Measurements from ENCODE around the gene BRPF3.

BRPF3 gene

DNA sequence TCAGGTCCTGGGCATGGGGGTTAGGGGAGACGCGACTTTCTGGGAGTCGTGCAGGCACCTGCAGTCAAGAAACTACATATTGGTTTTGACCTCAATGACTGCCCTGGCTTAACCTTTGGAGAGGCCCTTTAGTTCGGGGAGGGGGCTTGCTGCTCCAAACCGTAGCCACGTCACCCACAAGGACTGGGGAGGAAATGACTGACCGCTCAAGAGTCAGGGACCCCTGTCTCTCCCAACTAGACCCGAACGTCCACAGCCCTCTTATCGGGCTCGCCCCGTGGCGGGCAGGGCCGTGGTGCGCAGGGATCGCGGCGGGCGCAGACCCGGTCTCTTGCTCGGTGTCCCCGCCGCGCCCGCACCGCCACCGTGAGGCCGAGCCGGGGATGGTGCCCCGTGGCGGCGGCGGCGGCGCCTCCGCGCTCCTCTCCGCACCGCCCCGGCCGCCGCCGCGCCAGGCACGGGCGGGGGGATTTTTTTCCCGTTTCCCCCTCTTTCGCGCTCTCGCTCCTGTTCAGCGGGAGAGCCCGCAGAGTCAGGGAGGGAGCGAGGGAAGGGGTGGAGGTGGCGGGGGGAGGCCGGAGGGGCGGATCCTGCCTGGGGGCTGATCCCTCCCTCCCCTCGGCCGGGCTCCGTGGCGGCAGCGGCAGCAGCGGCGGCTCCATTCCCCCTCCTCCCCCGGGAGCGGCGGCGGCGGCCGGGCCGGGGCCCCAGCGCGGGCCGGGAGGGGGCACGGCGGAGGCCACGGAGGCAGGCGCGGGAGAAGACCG is at the start of gene BRPF3:
TSS of gene BRPF3 (plus strand) at position 632 of the 767 bp plus-strand sequence. CDS start 3,579 bp downstream, outside the sequence.
- Histone ChIP-seq H3K9me3 (ENCODE audit: control insufficient read depth, insufficient read depth, low read depth, low read length) (no peaks in the 10 kb centered on the region), H3K27ac (ENCODE audit: extremely low read depth, low read depth, low read length) (peak within 1 kb of the TSS; percentile 88), H3K4me3 (ENCODE audit: low read depth, low read length) (peak within 1 kb of the TSS; percentile 80), H3K4me1 (ENCODE audit: control insufficient read depth, insufficient read depth, low read length) (peaks cover 11% of the 10 kb centered on the region), H3K36me3 (ENCODE audit: control insufficient read depth in 2 of 2, insufficient read depth in 1 of 2, low read length in 2 of 2) (peaks cover 5 to 28% of the 10 kb centered on the region in 2 experiments; a peak in 1 of 3 replicates)
- ChIA-PET POLR2A (interaction anchor here (0.7 to 1.6 kb wide), 5 partner anchors 106 to 316 kb away, joined by 3 to 5 read pairs (median 3); partner anchors contain the start of gene MAPK14), CTCF (interaction anchor here (1.0 to 1.8 kb wide), 2 partner anchors 8 to 169 kb away, joined by 3 to 14 read pairs; partner anchors contain the start of gene MAPK14)
- TF ChIP-seq ZSCAN30 (tag by site-specific recombination; IDR thresholded peaks at IDR 0.05) (no peak), HOXC10 (CRISPR knock-in tag; IDR thresholded peaks at IDR 0.05) (no peak), OVOL3 (tag by site-specific recombination; IDR thresholded peaks at IDR 0.05) (no peak), ZNF549 (tag by site-specific recombination; IDR thresholded peaks at IDR 0.05) (no peak), ZNF830 (tag by site-specific recombination; IDR thresholded peaks at IDR 0.05; ENCODE audit: low read depth) (no peak), BCL11B (tag by site-specific recombination; IDR thresholded peaks at IDR 0.05; ENCODE audit: low read depth) (peak; percentile 60; the same call in 1 of the 2 replicates), ZNF561 (tag by site-specific recombination; IDR thresholded peaks at IDR 0.05; ENCODE audit: borderline replicate concordance) (peak; percentile 67; the same call in 1 of the 2 replicates), SCRT1 (tag by site-specific recombination; IDR thresholded peaks at IDR 0.05; ENCODE audit: borderline replicate concordance) (no peak), ZBTB48 (tag by site-specific recombination; IDR thresholded peaks at IDR 0.05) (peak; percentile 84), EGR2 (tag by site-specific recombination; IDR thresholded peaks at IDR 0.05; ENCODE audit: low read depth) (no peak), ZNF138 (tag by site-specific recombination; IDR thresholded peaks at IDR 0.05; ENCODE audit: borderline replicate concordance) (no peak), ZEB2 (tag by site-specific recombination; IDR thresholded peaks at IDR 0.05) (peak; percentile 62; the same call in 1 of the 2 replicates), ZNF600 (tag by site-specific recombination; IDR thresholded peaks at IDR 0.05) (peak; percentile 39; the same call in 1 of the 2 replicates), BCL11A (tag by site-specific recombination; IDR thresholded peaks at IDR 0.05; ENCODE audit: low read depth) (peak; percentile 61; the same call in 1 of the 2 replicates), ZNF335 (tag by site-specific recombination; conservative IDR thresholded peaks at IDR 0.05) (peak; percentile 65), IKZF3 (tag by site-specific recombination; IDR thresholded peaks at IDR 0.05) (peak; percentile 95), OSR2 (tag by site-specific recombination; IDR thresholded peaks at IDR 0.05) (no peak), ZNF341 (tag by site-specific recombination; IDR thresholded peaks at IDR 0.05; ENCODE audit: low read depth) (0 out of 2 replicates have a peak, but pooled peaks have one; percentile 28), ZNF423 (tag by site-specific recombination; IDR thresholded peaks at IDR 0.05) (no peak), ZNF175 (tag by site-specific recombination; IDR thresholded peaks at IDR 0.05) (no peak), ZNF621 (tag by site-specific recombination; IDR thresholded peaks at IDR 0.05) (no peak), ZNF596 (tag by site-specific recombination; IDR thresholded peaks at IDR 0.05) (0 out of 2 replicates have a peak, but pooled peaks have one; percentile 7), YY2 (tag by site-specific recombination; IDR thresholded peaks at IDR 0.05) (no peak), ZNF433 (tag by site-specific recombination; IDR thresholded peaks at IDR 0.05; ENCODE audit: low read depth) (no peak), HOXA7 (CRISPR knock-in tag; IDR thresholded peaks at IDR 0.05; ENCODE audit: borderline replicate concordance) (no peak), ZNF626 (tag by site-specific recombination; IDR thresholded peaks at IDR 0.05) (no peak)
- TF ChIP-seq, protein P1, sequence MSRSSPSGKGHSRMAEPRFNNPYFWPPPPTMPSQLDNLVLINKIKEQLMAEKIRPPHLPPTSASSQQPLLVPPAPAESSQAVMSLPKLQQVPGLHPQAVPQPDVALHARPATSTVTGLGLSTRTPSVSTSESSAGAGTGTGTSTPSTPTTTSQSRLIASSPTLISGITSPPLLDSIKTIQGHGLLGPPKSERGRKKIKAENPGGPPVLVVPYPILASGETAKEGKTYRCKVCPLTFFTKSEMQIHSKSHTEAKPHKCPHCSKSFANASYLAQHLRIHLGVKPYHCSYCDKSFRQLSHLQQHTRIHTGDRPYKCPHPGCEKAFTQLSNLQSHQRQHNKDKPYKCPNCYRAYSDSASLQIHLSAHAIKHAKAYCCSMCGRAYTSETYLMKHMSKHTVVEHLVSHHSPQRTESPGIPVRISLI (tag by site-specific recombination; IDR thresholded peaks at IDR 0.05): no peak
- TF ChIP-seq, protein P2, sequence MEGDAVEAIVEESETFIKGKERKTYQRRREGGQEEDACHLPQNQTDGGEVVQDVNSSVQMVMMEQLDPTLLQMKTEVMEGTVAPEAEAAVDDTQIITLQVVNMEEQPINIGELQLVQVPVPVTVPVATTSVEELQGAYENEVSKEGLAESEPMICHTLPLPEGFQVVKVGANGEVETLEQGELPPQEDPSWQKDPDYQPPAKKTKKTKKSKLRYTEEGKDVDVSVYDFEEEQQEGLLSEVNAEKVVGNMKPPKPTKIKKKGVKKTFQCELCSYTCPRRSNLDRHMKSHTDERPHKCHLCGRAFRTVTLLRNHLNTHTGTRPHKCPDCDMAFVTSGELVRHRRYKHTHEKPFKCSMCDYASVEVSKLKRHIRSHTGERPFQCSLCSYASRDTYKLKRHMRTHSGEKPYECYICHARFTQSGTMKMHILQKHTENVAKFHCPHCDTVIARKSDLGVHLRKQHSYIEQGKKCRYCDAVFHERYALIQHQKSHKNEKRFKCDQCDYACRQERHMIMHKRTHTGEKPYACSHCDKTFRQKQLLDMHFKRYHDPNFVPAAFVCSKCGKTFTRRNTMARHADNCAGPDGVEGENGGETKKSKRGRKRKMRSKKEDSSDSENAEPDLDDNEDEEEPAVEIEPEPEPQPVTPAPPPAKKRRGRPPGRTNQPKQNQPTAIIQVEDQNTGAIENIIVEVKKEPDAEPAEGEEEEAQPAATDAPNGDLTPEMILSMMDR (tag by site-specific recombination; IDR thresholded peaks at IDR 0.05): peak; percentile 21; the same call in 1 of the 2 replicates
- TF ChIP-seq, protein P3, sequence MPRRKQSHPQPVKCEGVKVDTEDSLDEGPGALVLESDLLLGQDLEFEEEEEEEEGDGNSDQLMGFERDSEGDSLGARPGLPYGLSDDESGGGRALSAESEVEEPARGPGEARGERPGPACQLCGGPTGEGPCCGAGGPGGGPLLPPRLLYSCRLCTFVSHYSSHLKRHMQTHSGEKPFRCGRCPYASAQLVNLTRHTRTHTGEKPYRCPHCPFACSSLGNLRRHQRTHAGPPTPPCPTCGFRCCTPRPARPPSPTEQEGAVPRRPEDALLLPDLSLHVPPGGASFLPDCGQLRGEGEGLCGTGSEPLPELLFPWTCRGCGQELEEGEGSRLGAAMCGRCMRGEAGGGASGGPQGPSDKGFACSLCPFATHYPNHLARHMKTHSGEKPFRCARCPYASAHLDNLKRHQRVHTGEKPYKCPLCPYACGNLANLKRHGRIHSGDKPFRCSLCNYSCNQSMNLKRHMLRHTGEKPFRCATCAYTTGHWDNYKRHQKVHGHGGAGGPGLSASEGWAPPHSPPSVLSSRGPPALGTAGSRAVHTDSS (tag by site-specific recombination; IDR thresholded peaks at IDR 0.05): no peak
- TF ChIP-seq, protein P4, sequence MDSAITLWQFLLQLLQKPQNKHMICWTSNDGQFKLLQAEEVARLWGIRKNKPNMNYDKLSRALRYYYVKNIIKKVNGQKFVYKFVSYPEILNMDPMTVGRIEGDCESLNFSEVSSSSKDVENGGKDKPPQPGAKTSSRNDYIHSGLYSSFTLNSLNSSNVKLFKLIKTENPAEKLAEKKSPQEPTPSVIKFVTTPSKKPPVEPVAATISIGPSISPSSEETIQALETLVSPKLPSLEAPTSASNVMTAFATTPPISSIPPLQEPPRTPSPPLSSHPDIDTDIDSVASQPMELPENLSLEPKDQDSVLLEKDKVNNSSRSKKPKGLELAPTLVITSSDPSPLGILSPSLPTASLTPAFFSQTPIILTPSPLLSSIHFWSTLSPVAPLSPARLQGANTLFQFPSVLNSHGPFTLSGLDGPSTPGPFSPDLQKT (IDR thresholded peaks at IDR 0.05; ENCODE audit: borderline replicate concordance, low read depth, low read length): no peak
- TF ChIP-seq, protein P5, sequence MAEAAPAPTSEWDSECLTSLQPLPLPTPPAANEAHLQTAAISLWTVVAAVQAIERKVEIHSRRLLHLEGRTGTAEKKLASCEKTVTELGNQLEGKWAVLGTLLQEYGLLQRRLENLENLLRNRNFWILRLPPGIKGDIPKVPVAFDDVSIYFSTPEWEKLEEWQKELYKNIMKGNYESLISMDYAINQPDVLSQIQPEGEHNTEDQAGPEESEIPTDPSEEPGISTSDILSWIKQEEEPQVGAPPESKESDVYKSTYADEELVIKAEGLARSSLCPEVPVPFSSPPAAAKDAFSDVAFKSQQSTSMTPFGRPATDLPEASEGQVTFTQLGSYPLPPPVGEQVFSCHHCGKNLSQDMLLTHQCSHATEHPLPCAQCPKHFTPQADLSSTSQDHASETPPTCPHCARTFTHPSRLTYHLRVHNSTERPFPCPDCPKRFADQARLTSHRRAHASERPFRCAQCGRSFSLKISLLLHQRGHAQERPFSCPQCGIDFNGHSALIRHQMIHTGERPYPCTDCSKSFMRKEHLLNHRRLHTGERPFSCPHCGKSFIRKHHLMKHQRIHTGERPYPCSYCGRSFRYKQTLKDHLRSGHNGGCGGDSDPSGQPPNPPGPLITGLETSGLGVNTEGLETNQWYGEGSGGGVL (tag by site-specific recombination; IDR thresholded peaks at IDR 0.05): peak; percentile 96

Data from HEK293 (cell line).